CD4-positive, CD25-positive, alpha-beta regulatory T cell (primary cell): ENCODE measurements around the gene CNGA3. TPM values are rescaled to one million over a fixed set of nuclear protein-coding genes. Genes with fewer than 3 reads are reported as not detected.

ENCODE experiments used
- ATAC-seq, 2 donors: fragments of 150-1000 bp; cut with Tn5 transposase; one replicate each; pipeline ENCODE4 v1.10.0; 2021; ENCODE audit warnings: low read depth in 2 of 2, moderate number of reproducible peaks in 2 of 2, moderate library complexity in 1 of 2
- DNase-seq, 3 donors: peaks; one replicate each; pipeline versions ENCODE4 v3.0.0 to v3.0.0-alpha.2; 2012 to 2022; ENCODE audit warnings: mixed read lengths in 1 of 3
- H3K27ac ChIP-seq: one replicate; pipeline ENCODE4 v1.7.0; 2013; ENCODE audit warnings: mild to moderate bottlenecking, low read length; ENCODE audit not compliant: insufficient read depth, poor library complexity, severe bottlenecking
- H3K27me3 ChIP-seq: one replicate; pipeline ENCODE4 v1.7.0; 2013; ENCODE audit warnings: low read length; ENCODE audit not compliant: control insufficient read depth, insufficient read depth
- H3K36me3 ChIP-seq: one replicate; pipeline ENCODE4 v1.7.0; 2013; ENCODE audit warnings: mild to moderate bottlenecking, low read length, moderate library complexity; ENCODE audit not compliant: control insufficient read depth, insufficient read depth
- H3K4me1 ChIP-seq: 2 replicates; pipeline ENCODE4 v1.7.0; 2013; ENCODE audit warnings: mild to moderate bottlenecking, low read length; ENCODE audit not compliant: insufficient read depth, control insufficient read depth, poor library complexity, severe bottlenecking
- H3K4me3 ChIP-seq: one replicate; pipeline ENCODE4 v1.7.0; 2013; ENCODE audit warnings: low read depth, mild to moderate bottlenecking, low read length, moderate library complexity
- H3K9me3 ChIP-seq, 2 experiments: 1 replicate in 1 of 2; 2 replicates in 1 of 2; pipeline ENCODE4 v1.7.0; 2013; ENCODE audit warnings: low read length in 2 of 2, mild to moderate bottlenecking in 1 of 2, moderate library complexity in 1 of 2; ENCODE audit not compliant: control insufficient read depth in 2 of 2
- H3K27ac Mint-ChIP-seq, 3 donors: one replicate each; pipeline ENCODE4 v1.8.0; 2020 to 2022; ENCODE audit warnings: mild to moderate bottlenecking in 3 of 3, mixed read lengths in 3 of 3, moderate library complexity in 2 of 3
- H3K27me3 Mint-ChIP-seq: one replicate; pipeline ENCODE4 v1.8.0; 2022; ENCODE audit warnings: mild to moderate bottlenecking, mixed read lengths
- H3K36me3 Mint-ChIP-seq: one replicate; pipeline ENCODE4 v1.8.0; 2020; ENCODE audit warnings: mixed read lengths
- H3K4me1 Mint-ChIP-seq, 4 donors: one replicate each; pipeline ENCODE4 v1.8.0; 2020 to 2022; ENCODE audit warnings: mixed read lengths in 4 of 4, mild to moderate bottlenecking in 1 of 4
- H3K4me3 Mint-ChIP-seq, 4 donors: one replicate each; pipeline ENCODE4 v1.8.0; 2020 to 2022; ENCODE audit warnings: mild to moderate bottlenecking in 4 of 4, mixed read lengths in 4 of 4, moderate library complexity in 3 of 4
- H3K9me3 Mint-ChIP-seq, 7 donors: one replicate each; pipeline ENCODE4 v1.8.0; 2020 to 2022; ENCODE audit warnings: mixed read lengths in 7 of 7, mild to moderate bottlenecking in 3 of 7, moderate library complexity in 2 of 7
- polyA plus RNA-seq, 4 donors: library from polyadenylated mRNA; unstranded; fragments of 300-500 nt; fragmentation: Illumina TruSeq; gene quantifications; one replicate each; pipeline ENCODE4 v1.2.3, GENCODE V29; 2021
- total RNA-seq: library from RNA; stranded (reverse); gene quantifications from one replicate; pipeline ENCODE4 v1.2.3, GENCODE V29; 2022

Gene CNGA3
- total and polyA plus RNA-seq, 5 donors from 2014 or later: not detected

GRCh38 chr2:98446850-98447249, 100.6 kb downstream of the CNGA3 start:
- peak overlapping the region; percentile 93 for H3K4me3 ChIP-seq
- ATAC-seq (no peak), DNase-seq (no peak)
- peak overlapping the region; percentile 74 for H3K27ac ChIP-seq
- H3K4me3 Mint-ChIP-seq: peak overlapping the region; percentile 91 to 97 (median 96)
- peak overlapping the region; percentile 70 to 97 (median 96) for H3K27ac Mint-ChIP-seq
- H3K36me3 ChIP-seq: no peaks in the 10 kb centered on the region
- H3K36me3 Mint-ChIP-seq: peaks cover 3% of the 10 kb centered on the region
- H3K4me1 ChIP-seq: peaks cover 60% of the 10 kb centered on the region
- no peaks in the 10 kb centered on the region for H3K27me3 Mint-ChIP-seq
- peaks cover 19 to 68% (median 53%) of the 10 kb centered on the region in 4 donors for H3K4me1 Mint-ChIP-seq
- no peaks in the 10 kb centered on the region for H3K27me3 ChIP-seq
- H3K9me3 ChIP-seq: no peaks in the 10 kb centered on the region
- H3K9me3 Mint-ChIP-seq: peaks cover 0 to 1% (median 0%) of the 10 kb centered on the region in 7 donors

Other genes with a start within 250 kb of the CNGA3 start
- gene INPP4A, start 98.4 kb downstream of the CNGA3 start, total RNA-seq: 106 TPM
- 10 to 100 TPM; 27.9 to 36.3 (median 30.7) TPM for gene INPP4A, start 98.4 kb downstream of the CNGA3 start, polyA plus RNA-seq